DMS153 treated with DMSO at 0.1 percent for 48 hours (cell line): Measurements from ENCODE around the gene GSAP.
"Not testable (repeated sequence)": the region's sequence is repeated elsewhere in the genome, so short reads cannot be mapped to it uniquely, and the experiment has no call there.

Experiments
- DNase-seq: peaks from one replicate; lab custom pipeline; 2025; ENCODE audit not compliant: unreplicated experiment; lab: John Stamatoyannopoulos, UW

Gene GSAP

GRCh38 chr7:77293046-77293445 lies 123.1 kb downstream of the GSAP start:
- DNase-seq: no peak

DNA sequence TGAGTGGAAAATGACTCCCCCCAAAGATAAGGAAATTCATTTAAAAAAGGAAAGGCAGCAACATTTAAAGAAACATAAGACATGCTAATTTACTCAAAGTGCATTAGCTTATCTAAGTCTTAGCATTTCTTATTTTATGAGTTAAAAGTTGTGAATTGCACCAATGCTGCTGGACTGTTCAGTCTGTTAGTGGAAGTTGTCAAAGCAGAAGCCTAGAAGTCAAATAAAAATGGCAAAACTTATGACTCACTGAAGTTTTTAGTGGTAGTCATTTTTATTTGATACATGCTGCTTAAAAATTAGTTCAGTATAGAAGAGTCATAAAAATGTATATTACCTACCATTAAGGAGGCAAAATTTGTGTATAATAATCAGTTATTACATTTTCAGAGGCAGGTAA lies 125.7 kb downstream of the GSAP start:
- DNase-seq: no peak

GRCh38 chr7:77289387-77289786 lies 126.8 kb downstream of the GSAP start:
- DNase-seq: no peak

DNA sequence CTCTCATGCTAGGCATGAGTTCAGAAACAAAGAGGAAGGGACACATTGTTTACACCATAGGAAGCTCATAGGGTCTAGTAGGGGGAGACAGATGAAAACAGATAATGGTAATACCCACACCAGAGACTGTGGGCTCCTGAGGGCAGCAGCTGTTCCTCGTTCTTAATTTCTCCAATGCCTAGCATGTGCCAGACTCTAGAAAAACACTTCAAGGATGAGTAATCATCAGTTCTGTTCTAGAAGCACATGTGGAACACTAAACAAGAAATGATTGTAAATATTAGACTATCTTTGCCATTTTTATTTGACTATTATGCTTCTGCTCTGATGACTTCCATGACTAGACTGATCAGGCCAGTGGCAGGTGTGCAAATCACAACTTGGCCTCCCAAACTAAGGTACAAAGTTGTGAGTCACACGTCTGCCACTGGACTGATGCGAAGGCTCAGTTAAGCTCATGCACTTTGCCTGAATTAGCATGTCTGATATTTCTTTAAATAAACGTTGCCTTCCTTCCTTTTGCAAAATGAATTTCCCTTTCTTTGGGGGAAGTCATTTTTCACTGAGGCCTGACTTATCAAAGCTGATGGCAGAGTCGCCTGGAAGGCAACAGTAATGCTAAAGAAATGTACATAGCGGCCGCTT lies 127.4 kb downstream of the GSAP start:
- no peak for DNase-seq

GRCh38 chr7:77284616-77285015 lies 131.5 kb downstream of the GSAP start:
- no peak for DNase-seq

- DNase-seq: no peak
Observed at GRCh38 chr7:77284005-77284404, 132.1 kb downstream of the GSAP start.

DNA sequence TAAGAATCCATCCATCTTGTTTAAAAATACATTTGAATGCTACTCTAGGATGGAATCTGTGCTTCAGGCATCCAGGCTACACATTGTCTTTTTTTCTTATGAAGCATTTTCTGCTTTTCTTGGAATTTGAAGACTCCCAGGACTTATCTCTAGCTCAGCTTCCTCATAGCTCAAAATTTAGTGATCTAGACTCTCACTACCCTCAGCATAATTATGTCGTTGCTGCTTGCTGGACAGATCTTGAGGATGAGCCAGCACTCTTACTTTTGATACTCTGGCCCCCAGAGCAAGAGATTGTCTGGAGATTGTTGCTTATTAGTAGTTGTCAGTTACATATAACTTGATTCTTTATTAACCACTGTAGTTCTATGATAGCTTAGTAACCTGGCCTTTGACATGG lies 133.3 kb downstream of the GSAP start:
- no peak for DNase-seq

- DNase-seq: no peak
Observed at GRCh38 chr7:77281780-77282478, 134.2 kb downstream of the GSAP start.

DNA sequence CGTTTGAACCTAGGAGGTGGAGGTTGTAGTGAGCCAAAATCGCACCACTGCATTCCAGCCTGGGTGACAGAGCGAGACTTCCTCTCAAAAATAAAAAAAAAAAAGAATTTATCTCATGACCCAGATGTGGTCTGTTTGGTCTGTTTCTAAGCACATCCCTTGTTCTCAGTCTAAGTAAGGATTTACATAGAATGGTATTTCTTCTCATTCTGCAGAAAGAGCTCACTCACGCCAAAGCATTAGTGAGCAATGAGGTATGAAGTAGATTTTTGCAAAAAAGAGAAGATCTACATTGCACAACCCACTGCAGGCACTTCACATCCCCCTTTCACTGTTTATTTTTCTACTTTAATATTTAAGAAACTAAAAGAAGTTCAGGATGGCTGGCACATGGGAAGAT lies 140.0 kb downstream of the GSAP start:
- no peak for DNase-seq

- not testable (repeated sequence) for DNase-seq
Observed at GRCh38 chr7:77275663-77276062, 140.5 kb downstream of the GSAP start.

GRCh38 chr7:77271766-77272165 lies 144.4 kb downstream of the GSAP start:
- DNase-seq: no peak

DNA sequence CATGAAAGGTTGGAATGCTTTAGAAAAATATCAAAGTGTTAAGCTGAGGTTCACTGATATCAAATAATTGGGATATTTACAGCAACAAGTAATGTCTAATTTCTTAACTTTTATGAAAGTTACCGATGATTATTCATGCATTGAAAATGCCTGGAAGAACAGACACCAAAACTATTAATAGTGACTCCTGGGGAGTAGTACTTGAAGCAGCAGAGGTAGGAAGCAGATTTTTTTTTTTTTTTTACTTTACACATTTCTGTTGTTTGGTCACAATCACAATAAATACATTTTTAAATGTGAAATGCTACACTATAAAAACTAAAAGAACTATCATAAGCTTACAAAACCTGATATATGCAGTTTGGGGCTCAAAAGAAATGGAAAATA lies 146.1 kb downstream of the GSAP start:
- no peak for DNase-seq

DNA sequence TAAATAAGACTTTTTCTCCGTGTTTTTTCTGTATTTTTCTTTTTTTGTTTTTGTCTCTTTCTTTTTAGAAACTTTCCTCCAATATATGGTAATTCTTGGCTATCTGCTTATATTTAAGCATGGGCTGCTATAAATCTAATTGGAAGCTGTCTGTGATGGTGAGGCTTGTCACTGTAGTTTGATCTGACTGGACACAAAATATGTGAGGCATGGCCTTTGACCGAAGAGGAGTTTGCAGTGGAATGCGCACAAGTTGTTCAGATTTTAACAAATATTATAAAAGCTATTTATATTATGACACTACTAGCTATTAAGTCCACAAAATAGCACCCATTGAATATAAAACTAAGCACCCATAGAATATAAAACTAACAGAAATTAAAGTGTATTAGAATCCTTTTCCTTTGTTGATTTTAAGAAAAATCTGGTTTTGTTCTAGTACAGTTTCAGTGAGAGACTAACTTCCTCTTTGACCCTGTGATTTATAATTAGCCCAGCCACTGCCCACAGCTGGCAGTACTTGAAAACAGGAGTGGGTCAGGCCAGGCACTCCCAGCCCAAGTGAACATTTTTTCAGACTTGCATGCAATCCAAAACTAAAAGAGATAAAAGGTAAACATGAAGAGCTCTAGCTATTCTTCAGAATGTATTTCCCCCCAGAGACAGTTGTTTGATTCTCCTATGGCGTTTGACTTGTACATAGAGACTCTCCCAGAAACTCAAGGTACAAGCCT lies 146.6 kb downstream of the GSAP start:
- DNase-seq: no peak

GRCh38 chr7:77266291-77266794 lies 149.8 kb downstream of the GSAP start:
- DNase-seq: no peak

DNA sequence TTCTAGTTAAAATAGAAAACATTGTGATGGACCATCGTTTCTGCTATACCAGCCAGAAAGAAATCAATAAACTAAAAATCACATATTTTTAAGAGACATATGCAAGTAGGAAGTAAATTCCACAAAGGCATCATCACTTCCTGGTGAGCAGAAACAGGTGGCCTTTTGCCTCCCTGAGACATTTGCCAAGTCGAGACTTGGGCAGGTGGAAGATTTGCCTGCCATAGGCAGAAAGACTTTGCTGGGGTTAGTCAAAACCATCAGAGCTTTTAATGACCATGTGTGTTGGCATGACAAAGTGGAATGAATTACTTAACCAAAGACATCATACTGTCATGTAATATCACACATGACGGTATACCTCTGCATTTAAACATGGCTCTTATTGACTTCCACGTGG lies 150.5 kb downstream of the GSAP start:
- DNase-seq: no peak

DNA sequence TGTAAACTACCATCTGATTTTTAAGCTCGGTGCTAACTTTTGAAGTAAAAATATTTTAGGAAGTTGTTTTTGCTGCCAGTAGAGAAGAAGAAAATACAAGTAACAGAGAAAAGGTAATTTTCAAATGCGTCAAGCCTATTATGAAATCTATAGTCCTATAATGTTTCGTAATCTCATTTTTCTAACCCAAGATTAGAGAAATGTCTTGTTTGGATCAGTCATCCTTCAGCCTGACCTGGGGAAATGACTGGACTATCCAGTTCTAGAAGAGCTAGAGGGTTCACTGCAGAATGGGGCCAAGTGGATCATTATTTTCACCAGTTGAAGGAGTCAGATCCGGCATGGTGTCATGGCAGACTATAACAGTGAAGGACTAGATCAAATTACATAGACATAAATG lies 153.8 kb downstream of the GSAP start:
- DNase-seq: no peak
